Mucosa of rectum (tissue), 2 donors: Measurements from ENCODE around the gene PRKAG2.

Source experiments
- H3K27ac ChIP-seq, 2 donors: one replicate each; pipeline ENCODE4 v1.7.0; 2013; ENCODE audit warnings: inconsistent platforms in 2 of 2, low read depth in 2 of 2, low read length in 2 of 2
- H3K27me3 ChIP-seq, 2 donors: one replicate each; pipeline ENCODE4 v1.7.0; 2013; ENCODE audit warnings: low read length in 2 of 2; ENCODE audit not compliant: control insufficient read depth in 2 of 2, insufficient read depth in 2 of 2
- H3K36me3 ChIP-seq, 2 donors: one replicate each; pipeline ENCODE4 v1.7.0; 2013; ENCODE audit warnings: low read length in 2 of 2; ENCODE audit not compliant: control insufficient read depth in 2 of 2, insufficient read depth in 2 of 2
- H3K4me1 ChIP-seq, 2 donors: one replicate each; pipeline ENCODE4 v1.7.0; 2013; ENCODE audit warnings: low read length in 2 of 2, mild to moderate bottlenecking in 1 of 2; ENCODE audit not compliant: control insufficient read depth in 2 of 2, insufficient read depth in 2 of 2
- H3K4me3 ChIP-seq, 2 donors: one replicate each; pipeline ENCODE4 v1.7.0; 2013; ENCODE audit warnings: low read length in 2 of 2
- H3K9ac ChIP-seq, 2 donors: one replicate each; pipeline ENCODE4 v1.7.0; 2013; ENCODE audit warnings: low read length in 2 of 2, low read depth in 1 of 2, mild to moderate bottlenecking in 1 of 2
- H3K9me3 ChIP-seq, 2 donors: one replicate each; pipeline ENCODE4 v1.7.0; 2013; ENCODE audit warnings: low read length in 2 of 2; ENCODE audit not compliant: control insufficient read depth in 2 of 2
- donor health status: healthy.
- donor health status: Normal muscosa, but diverticular disease.

The PRKAG2 gene

DNA sequence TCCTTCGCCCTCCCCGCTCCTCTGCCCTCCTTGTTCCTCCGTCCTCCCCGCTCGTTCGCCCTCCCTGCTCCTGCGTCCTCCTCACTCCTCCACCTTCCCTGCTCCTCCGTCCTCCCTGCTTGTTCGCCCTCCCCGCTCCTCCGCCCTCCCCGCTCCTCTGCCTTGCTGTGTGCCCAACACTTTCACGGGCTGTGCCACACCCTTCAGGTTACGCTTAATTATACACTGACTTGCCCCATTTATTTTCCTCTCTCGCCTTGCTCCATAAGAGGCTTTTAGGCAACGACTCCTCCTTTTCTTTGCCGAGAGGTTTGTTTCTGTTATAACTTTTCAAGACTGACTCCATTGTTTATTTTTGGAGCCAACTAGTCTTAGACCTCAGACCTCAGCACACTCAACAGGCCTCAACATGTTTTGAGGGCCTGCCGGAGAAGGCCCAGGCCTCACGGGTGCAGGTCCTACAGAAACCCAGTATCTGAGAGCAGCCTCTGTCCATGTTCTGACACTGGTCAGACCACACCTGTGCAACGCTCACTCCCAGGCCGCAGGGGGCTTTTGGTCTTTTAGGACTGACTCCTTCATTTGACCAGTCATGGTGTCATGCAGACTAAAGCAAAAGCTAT lies 18.2 kb upstream of the PRKAG2 start:
- Histone ChIP-seq H3K4me3 (peak overlapping the region in 1 of 2 donors; percentile 10), H3K27me3 (peaks cover 0 to 8% of the 10 kb centered on the region in 2 donors), H3K27ac (peak overlapping the region in 1 of 2 donors; percentile 71), H3K9ac (peak overlapping the region in 1 of 2 donors; percentile 41), H3K36me3 (no peaks in the 10 kb centered on the region), H3K4me1 (peaks cover 7 to 32% of the 10 kb centered on the region in 2 donors), H3K9me3 (no peaks in the 10 kb centered on the region)

GRCh38 chr7:151894111-151895007 lies 17.4 kb upstream of the PRKAG2 start:
- peaks cover 0 to 5% of the 10 kb centered on the region in 2 donors for H3K27me3 ChIP-seq
- H3K9ac ChIP-seq = peak overlapping the region in 1 of 2 donors; percentile 44
- no peaks in the 10 kb centered on the region for H3K36me3 ChIP-seq
- H3K9me3 ChIP-seq = no peaks in the 10 kb centered on the region
- peak overlapping the region in 1 of 2 donors; percentile 71 for H3K27ac ChIP-seq
- H3K4me1 ChIP-seq = peaks cover 7 to 32% of the 10 kb centered on the region in 2 donors
- H3K4me3 ChIP-seq = peak overlapping the region in 1 of 2 donors; percentile 39

DNA sequence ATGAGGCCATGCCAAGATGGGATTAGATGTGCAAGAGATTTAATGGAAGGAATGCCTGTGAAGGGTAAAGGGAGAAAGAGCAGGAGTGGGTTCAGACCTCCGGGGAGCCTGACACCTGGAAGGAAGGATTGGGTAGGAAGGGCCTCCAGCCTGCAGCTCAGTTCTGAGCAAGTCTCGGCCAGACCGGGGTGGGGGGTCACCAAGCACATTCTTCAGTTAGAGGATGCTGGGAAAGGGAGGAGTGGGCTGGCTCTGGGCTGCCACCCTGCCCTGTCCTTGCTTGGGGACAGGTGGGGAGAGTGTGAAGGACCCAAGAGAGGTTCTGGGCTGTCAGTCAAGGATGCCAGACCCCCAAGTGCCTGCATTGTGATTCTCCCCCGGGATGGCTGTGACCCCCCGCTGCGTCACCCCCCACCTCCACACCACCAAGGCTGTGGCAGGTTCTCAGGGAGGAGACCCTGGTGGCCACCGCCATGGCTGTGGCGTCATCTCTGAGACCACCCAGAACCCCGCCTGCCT lies 16.5 kb upstream of the PRKAG2 start:
- Histone ChIP-seq H3K27me3 (peaks cover 0 to 5% of the 10 kb centered on the region in 2 donors), H3K36me3 (no peaks in the 10 kb centered on the region), H3K4me3 (no peak overlapping the region), H3K4me1 (peaks cover 7 to 32% of the 10 kb centered on the region in 2 donors), H3K9ac (no peak overlapping the region), H3K27ac (no peak overlapping the region), H3K9me3 (no peaks in the 10 kb centered on the region)

GRCh38 chr7:151891753-151892152 lies 14.8 kb upstream of the PRKAG2 start:
- H3K9ac ChIP-seq = no peak overlapping the region
- no peak overlapping the region for H3K27ac ChIP-seq

GRCh38 chr7:151891182-151891581 lies 14.3 kb upstream of the PRKAG2 start:
- no peak overlapping the region for H3K4me3 ChIP-seq
- no peak overlapping the region for H3K27ac ChIP-seq
- H3K9me3 ChIP-seq = no peaks in the 10 kb centered on the region
- H3K36me3 ChIP-seq = no peaks in the 10 kb centered on the region
- H3K9ac ChIP-seq = no peak overlapping the region
- peaks cover 0 to 5% of the 10 kb centered on the region in 2 donors for H3K27me3 ChIP-seq
- peaks cover 5 to 25% of the 10 kb centered on the region in 2 donors for H3K4me1 ChIP-seq

More at GRCh38 chr7:151891753-151892152, 14.8 kb upstream of the PRKAG2 start:
- no peak overlapping the region for H3K4me3 ChIP-seq
- H3K27me3 ChIP-seq = peaks cover 0 to 5% of the 10 kb centered on the region in 2 donors
- peaks cover 7 to 30% of the 10 kb centered on the region in 2 donors for H3K4me1 ChIP-seq
- H3K36me3 ChIP-seq = no peaks in the 10 kb centered on the region
- no peaks in the 10 kb centered on the region for H3K9me3 ChIP-seq

DNA sequence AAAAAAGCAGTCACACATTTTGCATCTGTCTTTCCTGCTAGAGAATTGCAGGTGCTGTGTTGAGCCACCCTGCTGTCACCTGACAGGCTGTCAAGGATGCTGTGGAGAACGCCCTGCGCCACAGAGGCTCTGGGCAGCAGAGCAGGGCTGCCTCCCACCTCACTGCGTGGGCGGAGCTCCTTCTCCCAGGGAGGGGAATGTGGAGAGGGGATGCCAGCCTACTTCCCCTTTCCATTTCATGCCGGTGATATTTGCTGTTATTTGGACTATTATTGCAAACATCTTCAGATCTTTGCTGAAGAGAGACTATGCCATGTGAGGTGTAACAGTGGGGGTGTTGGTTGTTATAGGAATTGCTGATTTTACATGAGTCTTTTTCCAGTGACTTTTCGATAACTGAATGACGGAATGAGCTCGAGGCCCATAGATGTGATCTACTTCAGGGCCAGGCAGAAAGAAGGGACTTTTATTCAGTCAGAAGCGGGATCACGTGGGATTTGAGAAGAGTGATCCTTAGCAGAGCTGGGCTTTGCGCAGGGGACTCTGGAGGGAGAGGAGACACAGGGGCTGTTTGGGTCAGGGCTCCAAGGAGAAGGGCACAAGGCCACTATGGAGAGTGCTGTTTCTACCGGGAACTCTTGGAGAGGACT lies 13.6 kb upstream of the PRKAG2 start:
- Histone ChIP-seq H3K9me3 (no peaks in the 10 kb centered on the region), H3K27me3 (peaks cover 0 to 5% of the 10 kb centered on the region in 2 donors), H3K9ac (no peak overlapping the region), H3K4me1 (peaks cover 3 to 19% of the 10 kb centered on the region in 2 donors), H3K27ac (no peak overlapping the region), H3K4me3 (no peak overlapping the region), H3K36me3 (no peaks in the 10 kb centered on the region)

- Histone ChIP-seq H3K9ac (no peak overlapping the region), H3K27me3 (peaks cover 0 to 5% of the 10 kb centered on the region in 2 donors), H3K9me3 (no peaks in the 10 kb centered on the region), H3K27ac (no peak overlapping the region), H3K4me1 (peaks cover 3 to 14% of the 10 kb centered on the region in 2 donors), H3K4me3 (no peak overlapping the region), H3K36me3 (no peaks in the 10 kb centered on the region)
Measured at GRCh38 chr7:151889406-151890354, 12.8 kb upstream of the PRKAG2 start.

DNA sequence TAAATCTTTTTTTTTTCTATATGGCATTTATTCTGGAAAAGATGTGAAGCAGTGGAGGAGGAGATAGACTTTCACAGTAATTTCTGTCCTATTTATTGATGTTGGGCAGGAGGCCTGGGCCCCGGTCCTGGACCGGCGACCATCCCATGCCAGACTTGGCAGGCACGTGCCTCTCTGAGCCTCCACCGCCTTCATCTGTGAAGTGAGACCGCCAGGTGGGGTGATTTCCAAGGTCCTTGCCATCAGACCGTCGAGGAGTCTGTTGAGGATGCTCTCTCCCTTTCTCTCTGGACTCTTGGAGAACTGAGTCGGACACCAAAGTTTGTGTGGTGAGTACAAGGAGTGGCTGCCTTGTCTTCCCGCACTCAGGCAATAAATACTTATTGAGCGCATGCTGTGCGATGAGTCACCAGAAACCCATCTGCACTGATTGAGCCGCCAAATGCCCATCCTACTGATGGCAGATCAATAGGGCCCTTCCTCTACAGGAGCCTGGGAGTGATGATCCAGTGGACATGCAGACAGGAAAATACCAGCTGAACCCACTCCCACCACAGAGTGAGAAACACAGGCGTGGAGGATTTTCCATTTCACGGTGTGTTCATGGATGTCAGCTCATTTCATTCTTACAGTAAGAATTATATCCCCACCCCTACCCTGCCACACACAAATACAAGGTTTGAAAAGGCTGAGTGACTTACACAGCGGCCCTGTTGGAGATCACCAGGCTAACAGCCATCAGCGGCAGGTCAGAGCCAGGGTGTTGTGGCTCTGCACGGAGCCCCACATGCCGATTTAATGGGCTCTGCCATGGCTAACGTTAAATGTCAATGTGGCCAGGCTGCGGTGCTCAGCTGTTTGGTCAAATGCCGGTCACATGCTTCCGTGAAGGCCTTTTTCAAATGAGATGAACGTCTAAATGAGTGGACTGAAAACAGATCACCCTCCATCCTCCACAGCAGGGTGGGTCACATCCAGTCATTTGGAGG lies 11.5 kb upstream of the PRKAG2 start:
- H3K4me1 ChIP-seq = peaks cover 3 to 5% of the 10 kb centered on the region in 2 donors
- H3K9me3 ChIP-seq = no peaks in the 10 kb centered on the region
- peaks cover 0 to 5% of the 10 kb centered on the region in 2 donors for H3K27me3 ChIP-seq
- H3K27ac ChIP-seq = no peak overlapping the region
- H3K36me3 ChIP-seq = no peaks in the 10 kb centered on the region
- H3K4me3 ChIP-seq = no peak overlapping the region
- no peak overlapping the region for H3K9ac ChIP-seq
